ENCODE data around the gene CCDC187. TPM values are rescaled to one million over a fixed set of nuclear protein-coding genes. Genes with fewer than 3 reads are reported as not detected.

The CCDC187 gene
- total RNA-seq, 1 donor from 2014 or later, result not detected

GRCh38 chr9:136208675-136209074 lies 95.2 kb downstream of the CCDC187 start:
- no peak for DNase-seq (ENCODE audit: low read depth, low spot score)

- no peak for DNase-seq (ENCODE audit: low read depth, low spot score)
Observed at GRCh38 chr9:136207616-136208015, 96.3 kb downstream of the CCDC187 start.

DNA sequence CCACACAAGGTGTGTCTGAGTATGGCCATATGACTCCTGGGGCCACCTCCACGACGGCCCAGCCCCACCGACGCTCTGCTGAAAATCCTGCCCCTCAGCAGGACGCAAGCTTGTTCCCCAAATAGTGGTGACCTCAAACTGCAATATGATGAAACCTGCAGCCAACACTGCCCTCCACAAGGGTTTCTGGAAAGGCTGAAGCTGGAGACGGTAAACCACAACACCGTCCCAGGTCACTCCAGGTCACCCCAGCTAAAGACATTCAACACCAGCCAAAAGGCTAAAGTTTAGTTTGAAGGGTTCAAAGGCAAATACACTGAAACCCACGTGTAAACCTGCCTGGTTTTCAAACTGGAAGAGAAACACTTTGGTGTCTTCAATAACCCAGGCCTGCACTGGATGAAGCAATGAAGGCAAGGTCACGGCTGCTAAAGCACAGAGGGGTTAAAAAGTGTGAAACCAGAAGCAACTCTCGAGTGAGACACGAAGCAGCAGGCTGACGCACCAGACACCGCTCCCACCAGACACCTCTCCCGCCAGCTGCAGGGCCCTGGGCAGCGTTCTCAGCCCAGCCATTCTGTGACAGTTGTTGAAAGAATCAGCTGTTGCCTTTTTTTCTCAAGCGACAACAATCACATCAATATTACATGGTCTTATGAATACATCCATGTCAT lies 97.2 kb downstream of the CCDC187 start:
- no peak for DNase-seq (ENCODE audit: low read depth, low spot score)

DNA sequence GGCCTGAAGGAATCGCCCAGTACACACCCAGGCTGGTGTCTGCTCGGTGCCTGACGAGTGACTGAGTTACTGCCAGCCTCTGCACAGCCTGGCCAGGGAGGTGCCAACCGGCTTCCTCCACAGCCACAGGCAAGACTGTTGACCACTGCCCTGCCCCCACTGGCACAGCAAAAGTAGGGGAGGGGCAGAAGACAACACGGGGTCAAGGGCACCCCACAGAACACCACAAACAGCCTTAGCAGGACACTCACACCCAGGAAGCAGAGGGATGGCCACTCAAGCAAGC lies 98.2 kb downstream of the CCDC187 start:
- no peak for DNase-seq (ENCODE audit: low read depth, low spot score)

GRCh38 chr9:136204838-136205706 lies 98.8 kb downstream of the CCDC187 start, which contains the start of gene LHX3:
TSS of gene LHX3 (minus strand) at chr9:136205128. CDS start at chr9:136205012, 116 bp downstream.
- DNase-seq (ENCODE audit: low read depth, low spot score), result no peak

DNA sequence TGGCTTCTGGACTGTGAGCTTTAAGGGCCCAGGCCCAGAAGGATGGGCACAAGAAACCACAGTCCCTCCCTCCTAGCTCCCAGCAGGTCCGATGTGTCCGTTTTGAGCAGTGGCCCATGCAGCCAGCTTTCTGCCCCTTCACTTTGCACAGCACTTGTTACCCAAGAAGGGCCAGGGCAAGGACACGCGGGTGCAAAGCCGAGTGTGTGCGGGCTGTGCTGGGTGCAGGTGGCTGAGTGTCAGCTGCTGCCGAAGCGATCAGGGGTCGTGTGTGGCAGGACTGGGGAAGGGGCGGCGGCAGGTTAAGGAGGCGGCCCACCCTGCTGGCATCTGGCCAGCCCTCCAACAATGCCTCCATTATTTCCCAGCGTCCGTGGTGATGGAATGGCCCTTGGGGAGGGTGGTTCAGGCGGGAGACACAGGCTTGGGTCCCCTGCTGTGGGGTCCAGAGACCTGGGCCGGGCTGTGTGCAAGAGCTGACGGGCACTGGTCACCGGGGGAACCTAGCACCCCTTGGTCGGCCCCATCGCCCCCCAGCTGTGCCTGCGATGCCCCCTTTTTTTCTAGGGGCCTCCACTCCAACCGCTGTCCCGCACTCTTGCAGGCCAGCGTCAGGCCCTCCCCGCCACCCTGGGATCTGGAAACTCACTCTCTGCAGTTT lies 99.6 kb downstream of the CCDC187 start:
- no peak for DNase-seq (ENCODE audit: low read depth, low spot score)

GRCh38 chr9:136203408-136204144 lies 100.3 kb downstream of the CCDC187 start:
- no peak for DNase-seq (ENCODE audit: low read depth, low spot score)

DNA sequence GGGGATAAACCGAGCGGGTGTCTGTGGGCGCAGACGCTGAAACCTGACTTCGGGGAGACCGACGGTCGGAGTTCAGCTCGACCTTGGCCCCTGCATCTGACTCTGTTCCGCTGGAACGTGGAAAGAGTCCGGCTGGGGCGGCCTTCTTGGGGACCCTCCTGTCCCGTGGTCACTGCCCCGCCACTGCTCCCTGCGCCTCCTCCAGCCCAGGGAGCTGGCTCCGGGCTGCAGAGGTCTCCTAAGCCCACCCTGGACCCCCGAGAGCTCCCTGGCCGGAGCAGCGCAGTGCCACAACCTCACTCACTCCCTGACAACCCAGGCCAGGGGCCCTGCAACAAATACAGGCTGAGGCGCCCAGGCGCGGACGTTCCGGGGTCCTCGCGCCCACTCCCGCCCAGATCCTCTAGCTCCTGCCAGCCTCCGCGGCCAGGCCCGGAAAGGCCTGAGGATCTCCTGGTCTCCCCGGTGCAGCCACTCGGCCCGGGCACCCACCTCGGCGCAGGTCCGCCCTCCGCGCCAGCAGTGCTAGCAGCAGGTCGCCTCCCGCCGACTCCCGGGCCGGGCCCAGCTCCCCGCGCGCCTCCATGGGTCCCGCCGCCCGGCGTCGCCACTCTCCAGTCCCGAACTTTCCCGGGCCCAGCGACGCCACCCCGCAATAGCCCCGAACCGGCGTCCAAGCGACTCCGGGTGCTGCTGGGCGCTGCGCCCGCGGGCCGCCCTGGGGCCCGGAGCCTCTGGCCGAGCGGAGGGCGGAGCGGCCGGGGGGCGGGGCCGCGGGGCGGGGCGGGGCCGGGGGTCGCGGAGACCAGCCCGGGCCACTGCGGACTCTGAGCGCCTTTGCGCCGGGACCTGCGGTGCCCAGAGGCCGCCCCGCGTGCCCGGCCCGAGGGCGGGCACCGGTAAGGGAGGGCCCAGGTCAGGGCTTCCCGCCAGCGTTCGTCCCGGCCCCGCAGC lies 101.2 kb downstream of the CCDC187 start:
- DNase-seq (ENCODE audit: low read depth, low spot score), result no peak

GRCh38 chr9:136201609-136202453 lies 102.1 kb downstream of the CCDC187 start:
- no peak for DNase-seq (ENCODE audit: low read depth, low spot score)

- no peak for DNase-seq (ENCODE audit: low read depth, low spot score)
Observed at GRCh38 chr9:136201174-136201573, 102.7 kb downstream of the CCDC187 start.

GRCh38 chr9:136200424-136200823 lies 103.5 kb downstream of the CCDC187 start:
- no peak for DNase-seq (ENCODE audit: low read depth, low spot score)

Other genes starting within 250 kb of the CCDC187 start
- gene NACC2, start 208.8 kb downstream of the CCDC187 start, total RNA-seq, result 20.7 and 25.5 TPM in 2 replicates
- gene TMEM250, start 185.2 kb downstream of the CCDC187 start, total RNA-seq, result 72.3 and 75.4 TPM in 2 replicates
- gene LHX3, start 99.0 kb downstream of the CCDC187 start, total RNA-seq, result not detected in 2 replicates
- gene QSOX2, start 58.3 kb downstream of the CCDC187 start, total RNA-seq, result 12.4 and 15.4 TPM in 2 replicates
- gene GPSM1, start 23.4 kb upstream of the CCDC187 start, total RNA-seq, result 24.1 and 32.1 TPM in 2 replicates
- gene DNLZ, start 59.6 kb upstream of the CCDC187 start, total RNA-seq, result 15.7 and 32.4 TPM in 2 replicates
- 0.59 and 1.1 TPM in 2 replicates for gene CARD9, start 69.6 kb upstream of the CCDC187 start, total RNA-seq
- 7.8 and 10.5 TPM in 2 replicates for gene SNAPC4, start 96.1 kb upstream of the CCDC187 start, total RNA-seq
- gene ENTR1, start 106.5 kb upstream of the CCDC187 start, total RNA-seq, result 37.6 and 44.7 TPM in 2 replicates
- 63.0 and 65.5 TPM in 2 replicates for gene PMPCA, start 106.6 kb upstream of the CCDC187 start, total RNA-seq
- 5.8 and 8.7 TPM in 2 replicates for gene INPP5E, start 135.8 kb upstream of the CCDC187 start, total RNA-seq
- 18.8 and 19.9 TPM in 2 replicates for gene SEC16A, start 178.9 kb upstream of the CCDC187 start, total RNA-seq
- 70.7 and 92.1 TPM in 2 replicates for gene NOTCH1, start 242.0 kb upstream of the CCDC187 start, total RNA-seq

Data from pulmonary artery endothelial cell (primary cell).